Activated CD4-positive, CD25-positive, alpha-beta regulatory T cell treated with anti-CD3 and anti-CD28 coated beads, Interleukin-2, amount 50 U/mL, for 16 hours (primary cell): Measurements from ENCODE around the gene FCER2.
A peak's percentile ranks its signal among the peaks of the same experiment; 100 is the strongest.

Experiments
- DNase-seq: peaks from one replicate; pipeline ENCODE4 v3.0.0-alpha.2; 2020; ENCODE audit warnings: low read depth, low spot score

FCER2 gene

GRCh38 chr19:7677669-7678311, 24.1 kb downstream of the FCER2 start:
- DNase-seq, result no peak

DNA sequence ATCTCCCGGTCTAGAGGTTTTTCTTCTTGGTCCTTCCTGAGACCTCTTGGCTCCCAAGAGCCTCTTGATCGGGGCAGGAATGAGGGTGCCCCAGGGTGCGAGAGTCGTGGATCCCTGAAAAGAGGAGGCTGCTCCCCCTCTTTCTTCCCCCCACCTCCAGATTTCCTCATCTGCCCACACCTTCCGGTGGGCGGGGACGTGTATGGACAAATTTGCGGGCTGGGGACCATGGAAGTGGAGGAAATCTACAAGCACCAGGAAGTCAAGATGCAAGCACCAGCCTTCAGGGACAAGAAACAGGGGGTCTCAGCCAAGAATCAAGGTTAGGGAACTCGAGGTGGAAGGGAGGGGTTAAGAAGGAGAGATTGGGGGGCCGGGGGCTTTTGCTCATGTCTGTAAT, 25.1 kb downstream of the FCER2 start, which contains the start of gene MCEMP1:
Gene MCEMP1, plus strand, starts transcription at position 237 of the 400 bp plus-strand sequence. Its CDS starts 31 bp downstream, at position 268.
- no peak for DNase-seq

- no peak for DNase-seq
Observed at GRCh38 chr19:7676376-7676775, 25.6 kb downstream of the FCER2 start.

- DNase-seq, result no peak
Observed at GRCh38 chr19:7674010-7675005, 27.6 kb downstream of the FCER2 start.

GRCh38 chr19:7672522-7672921, 29.4 kb downstream of the FCER2 start:
- DNase-seq, result no peak

GRCh38 chr19:7670790-7671189, 31.1 kb downstream of the FCER2 start:
- DNase-seq, result no peak

DNA sequence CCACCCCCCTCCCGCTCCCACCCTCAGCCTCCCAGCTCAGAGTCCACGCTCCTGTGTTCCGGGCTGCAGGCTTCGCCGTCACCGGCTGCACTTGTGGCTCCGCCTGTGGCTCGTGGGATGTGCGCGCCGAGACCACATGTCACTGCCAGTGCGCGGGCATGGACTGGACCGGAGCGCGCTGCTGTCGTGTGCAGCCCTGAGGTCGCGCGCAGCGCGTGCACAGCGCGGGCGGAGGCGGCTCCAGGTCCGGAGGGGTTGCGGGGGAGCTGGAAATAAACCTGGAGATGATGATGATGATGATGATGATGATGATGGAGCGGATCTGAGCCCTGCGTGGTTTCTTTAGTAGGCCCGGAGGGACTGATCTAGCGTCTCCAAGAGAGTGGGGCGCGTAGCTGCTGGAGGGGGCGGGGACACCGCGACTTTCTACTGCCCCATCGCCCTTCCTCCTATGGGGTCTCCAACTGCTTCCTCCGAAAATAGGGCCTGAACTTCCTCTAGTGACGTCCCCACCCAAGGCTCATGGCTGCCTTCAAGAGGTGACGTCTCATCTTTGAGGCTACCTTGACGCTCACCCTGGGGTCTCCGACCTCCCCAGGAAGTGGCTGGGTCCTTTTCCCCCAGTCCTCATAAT, 31.7 kb downstream of the FCER2 start:
- DNase-seq, result no peak

DNA sequence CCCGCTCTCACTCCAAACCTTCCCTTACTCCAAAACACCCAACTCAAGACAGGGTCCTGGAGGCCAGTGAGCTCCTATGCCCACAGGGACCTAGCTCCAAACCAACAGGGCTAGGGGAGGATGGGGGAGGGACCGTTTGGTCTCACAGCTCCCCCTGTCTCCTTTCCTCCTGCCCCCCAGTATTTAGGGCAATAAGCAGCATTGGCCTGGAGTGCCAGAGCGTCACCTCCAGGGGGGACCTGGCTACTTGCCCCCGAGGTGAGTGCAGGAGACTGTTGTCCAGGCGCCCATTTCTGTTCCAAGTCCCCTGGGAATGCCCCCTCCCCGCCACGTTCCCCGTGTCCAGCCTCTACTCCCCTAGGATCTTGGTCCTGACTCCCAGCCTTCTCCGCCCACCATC, 32.3 kb downstream of the FCER2 start:
- DNase-seq, result no peak

GRCh38 chr19:7668842-7669241, 33.1 kb downstream of the FCER2 start, which contains the start of gene RETN:
Gene RETN, plus strand, starts transcription at chr19:7669049. Its CDS starts 278 bp downstream, at chr19:7669327.
- no peak for DNase-seq

DNA sequence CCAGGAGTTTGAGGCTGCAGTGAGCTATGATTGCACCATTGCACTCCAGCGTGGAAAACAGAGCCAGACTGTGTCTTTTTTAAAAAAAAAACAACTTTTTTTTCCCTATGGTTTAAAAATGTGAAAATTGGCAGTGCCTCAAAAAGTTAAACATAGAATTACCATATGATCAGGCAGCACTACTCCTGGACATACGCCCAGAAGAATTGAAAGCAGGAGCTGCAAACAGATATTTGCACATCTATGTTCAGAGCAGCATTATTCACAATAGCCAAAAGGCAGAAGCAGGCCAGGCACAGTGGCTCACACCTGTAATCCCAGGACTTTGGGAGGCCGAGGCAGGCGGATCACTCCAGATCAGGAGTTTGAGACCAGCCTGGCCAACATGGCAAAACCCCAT, 36.9 kb downstream of the FCER2 start:
- no peak for DNase-seq

GRCh38 chr19:7663706-7664105, 38.2 kb downstream of the FCER2 start:
- DNase-seq, result no peak

DNA sequence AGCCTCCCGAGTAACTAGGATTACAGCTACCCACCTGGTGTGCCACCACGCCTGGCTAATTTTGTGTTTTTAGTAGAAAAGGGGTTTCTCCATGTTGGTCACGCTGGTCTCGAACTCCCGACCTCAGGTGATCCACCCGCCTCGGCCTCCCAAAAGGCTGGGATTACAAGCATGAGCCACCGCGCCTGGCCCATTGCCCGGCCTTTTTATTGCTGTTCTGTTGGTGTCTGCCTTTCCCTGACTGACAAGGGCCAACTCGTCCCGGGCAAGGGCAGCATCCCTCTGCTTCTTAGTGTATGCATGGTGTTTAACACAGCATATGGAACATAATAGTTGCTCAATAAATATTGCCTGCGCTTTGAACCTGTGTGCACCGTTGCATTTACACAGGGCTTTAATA, 39.3 kb downstream of the FCER2 start:
- no peak for DNase-seq

DNA sequence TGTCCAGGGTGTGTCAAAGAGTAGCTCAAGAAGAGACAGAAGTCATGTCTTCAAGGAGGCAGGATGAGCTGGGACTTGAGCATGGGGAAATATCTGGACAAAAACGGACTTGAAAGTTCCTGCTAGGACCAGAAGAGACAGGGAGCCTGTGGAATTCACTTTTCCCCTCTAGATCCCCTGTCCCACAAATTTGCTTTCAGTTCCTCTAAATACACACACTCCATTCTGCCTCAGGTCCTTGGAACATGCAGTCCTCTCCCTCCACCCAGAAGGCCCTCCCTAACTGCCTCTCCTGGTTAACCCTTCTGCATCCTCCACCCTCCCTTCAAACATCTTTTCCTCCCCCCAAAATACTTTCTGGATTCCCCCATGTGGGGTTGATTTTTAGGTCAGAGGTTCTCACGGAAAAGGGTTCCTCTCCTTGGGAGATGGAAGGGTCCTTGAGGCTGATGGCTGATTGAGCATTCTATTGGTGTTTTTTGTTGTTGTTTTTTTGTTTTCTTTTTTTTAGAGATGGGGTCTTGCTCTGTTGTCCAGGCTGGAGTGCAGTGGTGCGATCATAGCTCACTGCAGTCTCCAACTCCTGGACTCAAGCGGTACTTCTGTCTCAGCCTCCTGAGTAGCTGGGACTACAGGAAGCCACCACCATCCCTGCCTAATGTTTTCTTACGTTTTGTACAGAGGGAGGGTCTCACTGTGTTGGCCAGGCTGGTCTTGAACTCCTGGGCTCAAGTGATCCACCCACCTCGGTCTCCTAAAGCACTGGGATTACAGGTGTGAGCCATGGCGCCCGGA, 40.0 kb downstream of the FCER2 start:
- no peak for DNase-seq

- no peak for DNase-seq
Observed at GRCh38 chr19:7658219-7658686, 43.7 kb downstream of the FCER2 start.

GRCh38 chr19:7657131-7657751, 44.7 kb downstream of the FCER2 start:
- no peak for DNase-seq

- no peak for DNase-seq
Observed at GRCh38 chr19:7655581-7655980, 46.4 kb downstream of the FCER2 start.

DNA sequence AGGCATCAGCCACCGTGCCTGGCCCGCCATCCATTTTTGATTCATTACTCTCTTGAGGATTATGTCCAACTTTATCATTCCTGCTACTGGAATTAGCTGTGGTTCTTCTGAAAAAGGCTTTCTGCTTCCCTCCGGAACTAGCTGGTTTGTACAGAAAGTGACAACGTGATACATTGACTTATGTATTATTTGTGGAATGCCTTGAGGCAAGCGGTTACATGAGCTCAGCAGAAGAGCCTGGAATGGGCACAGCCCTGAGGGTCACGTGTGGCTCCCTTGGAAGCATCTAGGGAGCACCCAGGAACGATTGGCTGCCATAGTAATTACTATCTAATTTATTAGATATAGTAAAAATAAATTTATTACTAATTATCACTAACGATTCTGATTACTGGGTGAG, 47.5 kb downstream of the FCER2 start:
- no peak for DNase-seq

- DNase-seq, result peak; percentile 76
Observed at GRCh38 chr19:7652061-7652641, 49.8 kb downstream of the FCER2 start.

DNA sequence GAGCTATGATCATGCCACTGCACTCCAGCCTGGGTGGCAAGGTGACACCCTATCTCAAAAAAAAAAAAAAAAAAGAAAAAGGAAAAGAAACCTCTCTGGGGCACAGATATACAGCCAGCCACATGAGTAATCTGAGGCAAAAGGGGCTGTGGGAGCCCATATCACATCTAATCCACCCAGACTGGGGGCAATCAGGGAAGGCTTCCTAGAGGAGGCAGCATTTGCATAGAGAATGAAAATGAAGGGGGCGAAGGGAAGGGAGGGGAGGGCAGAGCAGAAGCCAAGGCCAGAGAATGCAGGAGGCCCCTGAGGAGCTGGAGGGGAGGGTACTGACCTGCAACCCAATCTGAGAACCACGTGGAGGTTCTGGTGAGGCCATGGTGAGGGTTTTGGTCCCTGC, 51.8 kb downstream of the FCER2 start:
- DNase-seq, result no peak

DNA sequence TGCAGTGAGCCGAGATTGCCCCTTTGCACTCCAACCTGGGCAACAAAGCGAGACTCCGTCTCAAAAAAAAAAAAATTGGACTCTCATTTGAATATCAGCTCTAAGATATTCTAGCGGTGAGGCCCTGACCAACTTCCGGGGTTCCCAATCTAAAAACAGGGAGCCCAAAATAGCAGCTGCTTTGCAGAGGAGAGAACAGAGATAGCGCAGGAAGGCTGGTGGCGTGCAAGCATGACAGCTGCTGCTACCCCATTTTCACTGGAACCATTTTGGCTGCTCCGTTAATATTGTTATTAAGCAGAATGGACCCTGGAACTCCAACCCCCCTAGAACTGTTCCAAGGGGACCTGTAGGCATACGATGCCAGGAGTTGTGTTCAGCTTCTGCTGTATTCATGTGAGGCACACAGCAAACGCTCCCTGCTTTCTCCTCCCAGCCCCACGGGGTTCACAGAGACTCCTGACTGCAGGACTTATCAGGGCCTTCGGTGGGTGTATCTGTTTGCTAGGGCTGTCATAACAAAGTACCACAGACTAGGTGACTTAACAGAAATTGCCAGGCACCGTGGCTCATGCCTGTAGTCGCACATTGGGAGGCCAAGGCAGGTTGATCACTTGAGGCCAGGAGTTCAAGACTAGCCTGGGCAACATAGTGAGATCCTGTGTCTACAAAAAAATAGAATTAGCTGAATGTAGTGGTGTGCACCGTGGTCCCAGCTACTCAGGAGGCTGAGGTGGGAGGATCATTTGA, 53.5 kb downstream of the FCER2 start:
- no peak for DNase-seq
